Natural killer cell (primary cell): ENCODE measurements around the gene DLGAP4. TPM values are rescaled to one million over a fixed set of nuclear protein-coding genes. Genes with fewer than 3 reads are reported as not detected.
"Not testable (repeated sequence)": the region's sequence is repeated elsewhere in the genome, so short reads cannot be mapped to it uniquely, and the experiment has no call there.

Experiments used
- ATAC-seq, 3 donors: fragments of 150-1000 bp in 2 of 3; fragments of 200-7000 bp in 1 of 3; cut with Tn5 transposase; 1 replicate in 1 of 3; 2 replicates in 2 of 3; pipeline ENCODE4 v1.10.0; 2021; ENCODE audit warnings: mild to moderate bottlenecking in 2 of 3, moderate library complexity in 2 of 3
- DNase-seq, 2 donors: peaks; one replicate each; pipeline versions ENCODE4 v3.0.0 to v3.0.0-alpha.2; 2013 to 2021; ENCODE audit warnings: mixed read lengths in 1 of 2
- H3K27ac ChIP-seq: one replicate; pipeline ENCODE4 v1.5.1; 2013; ENCODE audit warnings: mild to moderate bottlenecking, low read length
- H3K27me3 ChIP-seq: one replicate; pipeline ENCODE4 v1.6.1; 2013; ENCODE audit warnings: low read length; ENCODE audit not compliant: control insufficient read depth, insufficient read depth
- H3K36me3 ChIP-seq: one replicate; pipeline ENCODE4 v1.6.1; 2013; ENCODE audit warnings: low read length; ENCODE audit not compliant: control insufficient read depth, insufficient read depth
- H3K4me1 ChIP-seq: one replicate; pipeline ENCODE4 v1.6.1; 2013; ENCODE audit warnings: low read length; ENCODE audit not compliant: control insufficient read depth, insufficient read depth
- H3K4me3 ChIP-seq: one replicate; pipeline ENCODE4 v1.5.1; 2013; ENCODE audit warnings: low read length
- H3K9me3 ChIP-seq: one replicate; pipeline ENCODE4 v1.6.1; 2013; ENCODE audit warnings: low read length; ENCODE audit not compliant: control insufficient read depth, insufficient read depth
- H3K27ac Mint-ChIP-seq, 2 donors: one replicate each; pipeline ENCODE4 v1.8.0; 2022; ENCODE audit warnings: mild to moderate bottlenecking in 2 of 2, mixed read lengths in 2 of 2, moderate library complexity in 1 of 2
- H3K27me3 Mint-ChIP-seq, 2 donors: one replicate each; pipeline ENCODE4 v1.8.0; 2022; ENCODE audit warnings: low read depth in 2 of 2, mixed read lengths in 2 of 2
- H3K36me3 Mint-ChIP-seq: one replicate; pipeline ENCODE4 v1.8.0; 2022; ENCODE audit warnings: mixed read lengths
- H3K4me1 Mint-ChIP-seq, 2 donors: one replicate each; pipeline ENCODE4 v1.8.0; 2022; ENCODE audit warnings: mixed read lengths in 2 of 2
- H3K4me3 Mint-ChIP-seq: one replicate; pipeline ENCODE4 v1.8.0; 2022; ENCODE audit warnings: mild to moderate bottlenecking, moderate library complexity, mixed read lengths
- H3K9me3 Mint-ChIP-seq, 2 donors: one replicate each; pipeline ENCODE4 v1.8.0; 2022; ENCODE audit warnings: mixed read lengths in 2 of 2
- WGBS: methylation state at CpG from one replicate; pipeline ENCODE4 v1.1.7; 2013; ENCODE audit warnings: missing lambda C conversion rate; ENCODE audit not compliant: insufficient coverage; 5-methylcytosine and 5-hydroxymethylcytosine counted together
- intact Hi-C: fragments of 100-400 bp; cut with micrococcal nuclease; formaldehyde crosslinking; loops from one replicate; pipeline ENCODE4 v1.14.2; 2022
- total RNA-seq, 4 donors: library from RNA; stranded (reverse); fragments of 120-200 nt in 1 of 4; gene quantifications; one replicate each; pipeline versions ENCODE4 v1.2.3 to v1.2.4, GENCODE V29; 2013 to 2022
- TF ChIP-seq, protein P1 (sequence below): fragments of 200-600 bp; IDR thresholded peaks from one replicate; pipeline ENCODE4 v1.8.0; 2022; ENCODE audit warnings: antibody characterized with exemption

The DLGAP4 gene
- total RNA-seq, 3 donors from 2014 or later (not counting 1 experiment from before 2014, with no cell fraction given) = 47.9 to 51.6 (median 51.2) TPM

DNA sequence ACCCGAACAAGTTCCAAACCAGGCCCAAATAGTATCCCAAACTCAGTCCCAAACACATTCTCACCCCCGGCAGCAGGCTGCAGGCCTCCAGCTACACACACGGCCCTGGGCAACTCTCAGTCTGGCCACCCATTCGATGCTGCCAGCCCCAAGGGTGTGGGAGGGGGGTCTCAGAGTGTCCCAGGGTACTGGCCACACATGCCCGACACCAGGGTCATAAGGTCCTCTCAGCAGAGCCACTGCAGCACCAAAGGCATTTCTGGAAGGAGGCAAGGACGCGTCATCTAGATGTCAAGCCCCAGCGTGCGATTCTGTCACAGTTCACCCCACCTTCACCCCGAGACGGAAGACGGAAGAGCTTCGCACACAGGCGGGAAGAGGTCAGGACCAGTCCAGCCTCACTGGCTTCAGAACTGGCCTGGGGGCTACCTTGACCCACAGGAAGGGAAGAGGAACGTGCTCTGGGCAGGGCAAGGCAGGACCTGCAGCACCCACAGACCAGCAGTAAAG is 244.7 kb downstream of the DLGAP4 start:
- TF ChIP-seq, protein P1, sequence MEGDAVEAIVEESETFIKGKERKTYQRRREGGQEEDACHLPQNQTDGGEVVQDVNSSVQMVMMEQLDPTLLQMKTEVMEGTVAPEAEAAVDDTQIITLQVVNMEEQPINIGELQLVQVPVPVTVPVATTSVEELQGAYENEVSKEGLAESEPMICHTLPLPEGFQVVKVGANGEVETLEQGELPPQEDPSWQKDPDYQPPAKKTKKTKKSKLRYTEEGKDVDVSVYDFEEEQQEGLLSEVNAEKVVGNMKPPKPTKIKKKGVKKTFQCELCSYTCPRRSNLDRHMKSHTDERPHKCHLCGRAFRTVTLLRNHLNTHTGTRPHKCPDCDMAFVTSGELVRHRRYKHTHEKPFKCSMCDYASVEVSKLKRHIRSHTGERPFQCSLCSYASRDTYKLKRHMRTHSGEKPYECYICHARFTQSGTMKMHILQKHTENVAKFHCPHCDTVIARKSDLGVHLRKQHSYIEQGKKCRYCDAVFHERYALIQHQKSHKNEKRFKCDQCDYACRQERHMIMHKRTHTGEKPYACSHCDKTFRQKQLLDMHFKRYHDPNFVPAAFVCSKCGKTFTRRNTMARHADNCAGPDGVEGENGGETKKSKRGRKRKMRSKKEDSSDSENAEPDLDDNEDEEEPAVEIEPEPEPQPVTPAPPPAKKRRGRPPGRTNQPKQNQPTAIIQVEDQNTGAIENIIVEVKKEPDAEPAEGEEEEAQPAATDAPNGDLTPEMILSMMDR = no peak
- WGBS = 85% methylated on average over 14 of the region's 15 CpGs
- Histone ChIP-seq H3K36me3 (no peaks in the 10 kb centered on the region), H3K4me3 (no peak overlapping the region), H3K27me3 (no peaks in the 10 kb centered on the region), H3K9me3 (no peaks in the 10 kb centered on the region), H3K27ac (no peak overlapping the region), H3K4me1 (no peaks in the 10 kb centered on the region)
- no peak for ATAC-seq
- Mint-ChIP-seq H3K4me3 (no peak overlapping the region), H3K27me3 (no peaks in the 10 kb centered on the region), H3K27ac (no peak overlapping the region), H3K9me3 (no peaks in the 10 kb centered on the region), H3K4me1 (no peaks in the 10 kb centered on the region), H3K36me3 (no peaks in the 10 kb centered on the region)
- DNase-seq = no peak
- intact Hi-C loops = no loop called here

DNA sequence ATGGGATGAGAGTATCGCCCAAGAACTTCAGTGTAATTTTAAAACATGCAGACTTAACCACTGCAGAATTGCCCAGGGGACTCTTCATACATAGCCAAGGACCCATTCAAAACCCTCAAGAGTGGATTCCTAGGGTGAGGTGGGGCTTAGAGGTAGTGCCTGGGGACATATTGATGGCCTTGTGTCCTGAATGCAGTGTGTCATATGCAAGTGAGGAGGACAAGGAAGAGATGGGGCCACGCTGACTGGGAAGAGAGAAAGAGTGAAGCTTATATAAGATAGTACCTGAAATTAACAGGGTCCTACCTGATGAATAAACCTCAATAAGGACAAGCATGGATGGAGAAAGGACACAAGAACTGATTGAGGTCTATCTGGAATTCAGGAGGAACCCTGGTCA is 249.1 kb downstream of the DLGAP4 start:
- no peak for ATAC-seq
- 67% methylated on average over 1 of the region's 2 CpGs for WGBS
- TF ChIP-seq, protein P1 = no peak
- Mint-ChIP-seq H3K27ac (no peak overlapping the region), H3K27me3 (no peaks in the 10 kb centered on the region), H3K4me3 (no peak overlapping the region), H3K9me3 (no peaks in the 10 kb centered on the region), H3K36me3 (no peaks in the 10 kb centered on the region), H3K4me1 (peaks cover 0 to 9% of the 10 kb centered on the region in 2 donors)
- Histone ChIP-seq H3K27me3 (no peaks in the 10 kb centered on the region), H3K27ac (no peak overlapping the region), H3K4me1 (peaks cover 6% of the 10 kb centered on the region), H3K9me3 (no peaks in the 10 kb centered on the region), H3K36me3 (no peaks in the 10 kb centered on the region), H3K4me3 (no peak overlapping the region)
- intact Hi-C loops = no loop called here
- no peak for DNase-seq

DNA sequence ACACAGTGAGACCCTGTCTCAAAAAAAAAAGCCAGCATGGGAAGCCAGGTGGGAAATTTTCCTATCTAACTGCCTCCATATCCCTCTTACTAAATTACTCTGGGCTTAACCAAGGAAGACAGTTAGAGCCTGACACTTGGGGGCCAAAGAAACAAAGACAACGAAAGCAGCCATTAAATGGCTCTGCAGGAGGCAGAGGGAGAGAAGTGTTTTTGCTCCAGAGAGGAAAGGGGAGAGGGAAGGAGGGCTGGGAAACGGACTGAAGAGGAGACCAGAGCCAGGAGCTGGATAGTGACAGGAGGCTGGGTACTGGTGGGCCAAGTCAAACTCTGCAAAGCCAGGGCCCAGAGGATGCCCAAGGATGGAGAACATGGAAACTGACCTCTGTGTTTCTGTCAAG is 256.6 kb downstream of the DLGAP4 start:
- 93% methylated on average over 2 of the region's 2 CpGs for WGBS
- peaks cover 26% of the 10 kb centered on the region for H3K9me3 ChIP-seq
- no peak for ATAC-seq
- no peak for DNase-seq
- Mint-ChIP-seq H3K4me3 (no peak overlapping the region), H3K36me3 (no peaks in the 10 kb centered on the region), H3K9me3 (peaks cover 3 to 8% of the 10 kb centered on the region in 2 donors), H3K4me1 (peaks cover 19 to 20% of the 10 kb centered on the region in 2 donors), H3K27ac (peak overlapping the region; percentile 86 to 90), H3K27me3 (no peaks in the 10 kb centered on the region)
- TF ChIP-seq, protein P1 = no peak
- H3K4me1 ChIP-seq = peaks cover 16% of the 10 kb centered on the region
- H3K27ac ChIP-seq = no peak overlapping the region
- H3K27me3 ChIP-seq = no peaks in the 10 kb centered on the region
- H3K4me3 ChIP-seq = no peak overlapping the region
- intact Hi-C loops = loop anchor here (10.0 kb wide), 1 partner anchor 372 kb away; no protein-coding TSS in a partner anchor
- H3K36me3 ChIP-seq = no peaks in the 10 kb centered on the region

DNA sequence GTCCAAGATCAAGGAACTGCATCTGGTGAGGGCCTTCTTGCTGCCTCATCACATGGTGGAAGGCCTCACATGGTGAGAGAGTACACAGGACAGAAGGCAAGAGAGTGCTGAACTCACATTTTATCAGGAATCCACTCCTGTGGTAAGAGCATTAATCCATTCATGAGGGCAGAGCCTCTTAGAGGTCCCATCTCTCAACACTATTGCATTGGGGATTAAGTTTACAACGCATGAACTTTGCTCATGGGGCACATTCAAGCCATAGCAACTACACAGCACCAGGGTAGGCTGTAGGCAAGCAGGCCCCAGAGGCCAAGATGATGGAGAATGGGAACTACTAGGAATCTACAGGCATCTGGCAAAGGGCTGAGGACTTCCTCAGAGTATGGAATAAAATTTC is 257.2 kb downstream of the DLGAP4 start:
- TF ChIP-seq, protein P1 = no peak
- Histone ChIP-seq H3K4me1 (peaks cover 16% of the 10 kb centered on the region), H3K36me3 (no peaks in the 10 kb centered on the region), H3K9me3 (peaks cover 26% of the 10 kb centered on the region), H3K27me3 (no peaks in the 10 kb centered on the region), H3K4me3 (no peak overlapping the region), H3K27ac (peak overlapping the region; percentile 82)
- Mint-ChIP-seq H3K4me1 (peaks cover 19 to 20% of the 10 kb centered on the region in 2 donors), H3K27ac (peak overlapping the region; percentile 86 to 90), H3K36me3 (no peaks in the 10 kb centered on the region), H3K9me3 (peaks cover 3 to 8% of the 10 kb centered on the region in 2 donors), H3K27me3 (no peaks in the 10 kb centered on the region), H3K4me3 (no peak overlapping the region)
- intact Hi-C loops = loop anchor here (10.0 kb wide), 1 partner anchor 371 kb away; no protein-coding TSS in a partner anchor
- DNase-seq = no peak
- no CpG with 5 or more reads among the region's 1 CpG for WGBS
- ATAC-seq = peak in 1 of 3 donors; percentile 5

DNA sequence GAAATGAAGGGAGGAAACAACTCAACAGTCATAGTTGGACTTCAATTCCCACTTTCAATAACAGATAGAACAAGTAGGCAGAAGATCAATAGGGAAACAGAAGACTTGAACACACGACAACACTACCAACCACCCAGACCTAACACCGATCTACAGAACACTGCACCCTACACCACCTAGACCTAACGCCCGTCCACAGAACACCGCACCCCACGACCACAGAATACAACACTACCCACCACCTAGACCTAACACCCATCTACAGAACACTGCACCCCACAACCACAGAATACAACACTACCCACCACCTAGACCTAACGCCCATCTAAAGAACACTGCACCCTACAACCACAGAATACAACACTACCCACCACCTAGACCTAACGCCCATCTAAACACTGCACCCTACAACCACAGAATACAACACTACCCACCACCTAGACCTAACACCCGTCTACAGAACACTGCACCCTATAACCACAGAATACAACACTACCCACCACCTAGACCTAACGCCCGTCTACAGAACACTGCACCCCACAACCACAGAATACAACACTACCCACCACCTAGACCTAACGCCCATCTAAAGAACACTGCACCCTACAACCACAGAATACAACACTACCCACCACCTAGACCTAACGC is 258.1 kb downstream of the DLGAP4 start:
- WGBS = 28% methylated on average over 10 of the region's 13 CpGs
- not testable (repeated sequence) for H3K27me3 Mint-ChIP-seq, H3K27me3 ChIP-seq, H3K36me3 ChIP-seq, H3K4me3 ChIP-seq, H3K36me3 Mint-ChIP-seq, H3K9me3 Mint-ChIP-seq
- peaks cover 16% of the 10 kb centered on the region for H3K4me1 ChIP-seq
- intact Hi-C loops = loop anchor here (1.0 to 10.0 kb wide), 3 partner anchors 41 to 371 kb away; partner anchors contain the start of gene RAB5IF
- H3K9me3 ChIP-seq = peaks cover 26% of the 10 kb centered on the region
- DNase-seq = peak; percentile 62 to 63
- H3K4me3 Mint-ChIP-seq = peak overlapping the region; percentile 25
- H3K27ac ChIP-seq = peak overlapping the region; percentile 82
- peaks cover 19 to 20% of the 10 kb centered on the region in 2 donors for H3K4me1 Mint-ChIP-seq
- peak; percentile 40 to 72 (median 71) for ATAC-seq
- peak overlapping the region; percentile 86 to 90 for H3K27ac Mint-ChIP-seq
